Measurements from ENCODE around the gene CD2AP.
"Not testable (repeated sequence)": the region's sequence is repeated elsewhere in the genome, so short reads cannot be mapped to it uniquely, and the experiment has no call there.

CD2AP gene

GRCh38 chr6:47634210-47635047 is 156.8 kb downstream of the CD2AP start:
- DNase-seq (ENCODE audit: low read depth), result no peak

- no peak for DNase-seq (ENCODE audit: low read depth)
Measured at GRCh38 chr6:47646689-47647088, 169.1 kb downstream of the CD2AP start.

- DNase-seq (ENCODE audit: low read depth), result no peak
Measured at GRCh38 chr6:47647188-47647587, 169.6 kb downstream of the CD2AP start.

GRCh38 chr6:47647626-47648025 is 170.0 kb downstream of the CD2AP start:
- DNase-seq (ENCODE audit: low read depth), result not testable (repeated sequence)

- no peak for DNase-seq (ENCODE audit: low read depth)
Measured at GRCh38 chr6:47648031-47648430, 170.4 kb downstream of the CD2AP start.

GRCh38 chr6:47650553-47651432 is 173.2 kb downstream of the CD2AP start:
- DNase-seq (ENCODE audit: low read depth), result no peak

GRCh38 chr6:47651505-47651944 is 173.9 kb downstream of the CD2AP start:
- DNase-seq (ENCODE audit: low read depth), result no peak

GRCh38 chr6:47653706-47654105 is 176.1 kb downstream of the CD2AP start:
- DNase-seq (ENCODE audit: low read depth), result no peak

- no peak for DNase-seq (ENCODE audit: low read depth)
Measured at GRCh38 chr6:47654255-47654654, 176.7 kb downstream of the CD2AP start.

GRCh38 chr6:47655719-47656595 is 178.4 kb downstream of the CD2AP start:
- DNase-seq (ENCODE audit: low read depth), result no peak

GRCh38 chr6:47661960-47662359 is 184.4 kb downstream of the CD2AP start:
- no peak for DNase-seq (ENCODE audit: low read depth)

- DNase-seq (ENCODE audit: low read depth), result no peak
Measured at GRCh38 chr6:47663462-47664216, 186.1 kb downstream of the CD2AP start.

GRCh38 chr6:47665112-47665511 is 187.5 kb downstream of the CD2AP start:
- DNase-seq (ENCODE audit: low read depth), result no peak

GRCh38 chr6:47669684-47670513 is 192.3 kb downstream of the CD2AP start:
- DNase-seq (ENCODE audit: low read depth), result no peak

- no peak for DNase-seq (ENCODE audit: low read depth)
Measured at GRCh38 chr6:47670851-47671250, 193.3 kb downstream of the CD2AP start.

- DNase-seq (ENCODE audit: low read depth), result no peak
Measured at GRCh38 chr6:47671777-47672176, 194.2 kb downstream of the CD2AP start.

GRCh38 chr6:47672816-47673215 is 195.2 kb downstream of the CD2AP start:
- DNase-seq (ENCODE audit: low read depth), result no peak

GRCh38 chr6:47674673-47675072 is 197.1 kb downstream of the CD2AP start:
- DNase-seq (ENCODE audit: low read depth), result no peak

Data from T follicular helper cell (primary cell).